Epithelial cell of proximal tubule (primary cell): Measurements from ENCODE around the gene SIK3. TPM values are rescaled to one million over a fixed set of nuclear protein-coding genes. Genes with fewer than 3 reads are reported as not detected.

Source experiments
- DNase-seq: peaks from one replicate; pipeline ENCODE4 v3.0.0-alpha.2; 2011; ENCODE audit warnings: low read depth
- H3K4me3 ChIP-seq: 2 replicates; pipeline ENCODE4 v1.5.1; 2011; ENCODE audit warnings: low read depth, mild to moderate bottlenecking, low read length
- total RNA-seq: library from RNA; depleted of rRNA; stranded (reverse); fragments of >200 nt; gene quantifications from 2 replicates; pipeline ENCODE4 v1.2.3, GENCODE V29; 2015
- TF ChIP-seq, protein P1 (sequence below): conservative IDR thresholded peaks from 2 replicates; pipeline ENCODE4 v1.5.1; 2012; ENCODE audit warnings: low read depth, mild to moderate bottlenecking, low read length

SIK3 gene
- total RNA-seq, 1 donor from 2014 or later: 17.6 TPM

- no peak overlapping the region for H3K4me3 ChIP-seq
- DNase-seq: no peak
- TF ChIP-seq, protein P1, sequence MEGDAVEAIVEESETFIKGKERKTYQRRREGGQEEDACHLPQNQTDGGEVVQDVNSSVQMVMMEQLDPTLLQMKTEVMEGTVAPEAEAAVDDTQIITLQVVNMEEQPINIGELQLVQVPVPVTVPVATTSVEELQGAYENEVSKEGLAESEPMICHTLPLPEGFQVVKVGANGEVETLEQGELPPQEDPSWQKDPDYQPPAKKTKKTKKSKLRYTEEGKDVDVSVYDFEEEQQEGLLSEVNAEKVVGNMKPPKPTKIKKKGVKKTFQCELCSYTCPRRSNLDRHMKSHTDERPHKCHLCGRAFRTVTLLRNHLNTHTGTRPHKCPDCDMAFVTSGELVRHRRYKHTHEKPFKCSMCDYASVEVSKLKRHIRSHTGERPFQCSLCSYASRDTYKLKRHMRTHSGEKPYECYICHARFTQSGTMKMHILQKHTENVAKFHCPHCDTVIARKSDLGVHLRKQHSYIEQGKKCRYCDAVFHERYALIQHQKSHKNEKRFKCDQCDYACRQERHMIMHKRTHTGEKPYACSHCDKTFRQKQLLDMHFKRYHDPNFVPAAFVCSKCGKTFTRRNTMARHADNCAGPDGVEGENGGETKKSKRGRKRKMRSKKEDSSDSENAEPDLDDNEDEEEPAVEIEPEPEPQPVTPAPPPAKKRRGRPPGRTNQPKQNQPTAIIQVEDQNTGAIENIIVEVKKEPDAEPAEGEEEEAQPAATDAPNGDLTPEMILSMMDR: no peak
Observed at GRCh38 chr11:116901964-116902688, 196.1 kb downstream of the SIK3 start.

- no peak for DNase-seq
- TF ChIP-seq, protein P1: no peak
- H3K4me3 ChIP-seq: no peak overlapping the region
Observed at GRCh38 chr11:116901211-116901610, 197.0 kb downstream of the SIK3 start.

- no peak overlapping the region for H3K4me3 ChIP-seq
- no peak for DNase-seq
- TF ChIP-seq, protein P1: no peak
Observed at GRCh38 chr11:116896211-116896610, 202.0 kb downstream of the SIK3 start.

DNA sequence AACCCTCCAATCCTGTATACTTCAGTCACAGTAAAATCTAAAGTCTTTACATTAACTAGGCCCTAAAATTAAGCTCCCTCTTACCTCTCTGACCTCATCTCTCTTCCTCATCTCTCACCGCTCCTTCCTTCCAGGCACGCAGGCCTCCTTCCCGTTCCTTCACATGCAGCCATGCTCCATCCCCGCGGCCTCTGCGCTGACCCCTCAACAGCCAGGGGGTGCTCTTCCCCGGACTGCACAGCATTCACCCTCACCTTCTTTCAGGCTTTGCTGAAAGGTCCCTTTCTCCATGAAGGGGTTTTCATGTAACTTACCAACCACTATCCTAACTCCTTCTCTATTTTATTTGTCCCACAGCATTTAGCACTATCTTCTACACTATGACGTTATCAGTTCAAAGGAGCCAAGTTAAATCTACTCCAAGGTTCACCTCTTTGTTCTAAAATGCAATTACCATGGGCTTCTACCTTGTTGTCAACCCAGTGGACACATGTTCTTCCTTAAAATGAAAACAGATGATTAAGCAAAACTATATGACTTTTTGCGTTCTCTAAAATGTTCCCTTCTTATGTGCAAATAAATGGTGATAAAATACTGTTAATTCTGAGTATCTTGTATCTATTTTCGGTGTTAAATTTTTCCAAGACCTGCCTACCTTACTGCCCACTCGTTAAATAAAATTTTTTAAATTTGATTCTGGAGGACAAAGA is 203.0 kb downstream of the SIK3 start:
- TF ChIP-seq, protein P1: peak; percentile 37
- DNase-seq: no peak

DNA sequence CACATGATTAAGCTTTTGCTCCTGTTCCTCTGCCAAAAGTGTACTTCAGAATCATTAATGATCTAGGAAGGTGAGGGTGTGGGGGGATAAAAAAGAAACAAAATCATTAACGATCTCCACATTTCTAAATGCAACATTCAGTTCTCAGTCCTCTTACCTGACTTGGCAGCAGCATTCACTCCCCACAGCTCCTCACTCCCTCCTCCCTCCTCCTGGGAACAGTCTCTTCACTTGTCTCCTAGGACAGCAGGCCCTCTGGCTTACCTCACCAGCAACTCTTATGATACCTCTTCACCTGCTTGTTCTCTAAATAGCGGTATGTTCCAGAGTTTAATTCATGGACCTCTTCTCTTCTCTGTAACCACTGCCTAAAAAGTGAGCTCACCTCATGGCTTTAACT is 204.3 kb downstream of the SIK3 start:
- TF ChIP-seq, protein P1: no peak
- DNase-seq: no peak

More for the DNA sequence above, 203.0 kb downstream of the SIK3 start:
- no peak overlapping the region for H3K4me3 ChIP-seq

DNA sequence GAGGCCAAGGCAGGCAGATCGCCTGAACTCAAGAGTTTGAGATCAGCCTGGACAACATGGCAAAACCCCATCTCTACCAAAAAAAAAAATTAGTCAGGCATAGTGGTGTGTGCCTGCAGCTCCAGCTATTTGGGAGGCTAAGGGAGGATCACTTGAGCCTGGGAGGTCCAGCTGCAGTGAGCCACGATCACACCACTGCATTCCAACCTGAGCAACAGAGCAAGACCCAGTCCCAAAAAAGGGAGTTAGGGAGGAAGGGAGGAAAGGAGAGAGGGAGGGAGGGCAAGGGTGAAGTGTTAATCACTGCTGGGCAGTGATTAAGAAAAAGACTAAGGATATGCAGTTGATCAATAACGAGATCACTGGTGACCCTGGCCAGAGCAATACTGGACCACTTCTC is 204.8 kb downstream of the SIK3 start:
- DNase-seq: no peak
- TF ChIP-seq, protein P1: no peak
- H3K4me3 ChIP-seq: no peak overlapping the region

More for the DNA sequence above, 204.3 kb downstream of the SIK3 start:
- H3K4me3 ChIP-seq: no peak overlapping the region

DNA sequence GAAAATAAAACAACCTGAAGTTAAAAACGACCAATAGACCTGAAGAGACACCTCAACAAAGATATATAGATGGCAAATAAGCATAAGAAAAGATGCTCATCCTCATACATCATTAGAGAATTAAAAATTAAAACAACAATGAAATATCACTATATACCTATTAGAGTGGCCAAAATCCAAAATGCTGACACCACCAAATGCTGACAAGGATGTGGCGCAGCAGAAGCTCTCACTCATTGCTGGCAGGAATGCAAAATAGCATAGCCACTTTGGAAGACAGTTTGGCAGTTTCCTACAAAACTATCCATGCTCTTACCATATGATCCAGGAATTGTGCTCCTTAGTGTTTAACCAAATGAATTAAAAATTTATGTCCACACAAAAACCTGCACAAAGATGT is 205.9 kb downstream of the SIK3 start:
- H3K4me3 ChIP-seq: no peak overlapping the region
- no peak for DNase-seq
- TF ChIP-seq, protein P1: no peak
